HG03097 (cell line): ENCODE data around the gene NRCAM.

Experiments used
- ATAC-seq: cut with Tn5 transposase; IDR thresholded peaks from one replicate; pipeline ENCODE4 v1.9.1; 2021; ENCODE audit not compliant: unreplicated experiment, low FRiP score

The NRCAM gene

DNA sequence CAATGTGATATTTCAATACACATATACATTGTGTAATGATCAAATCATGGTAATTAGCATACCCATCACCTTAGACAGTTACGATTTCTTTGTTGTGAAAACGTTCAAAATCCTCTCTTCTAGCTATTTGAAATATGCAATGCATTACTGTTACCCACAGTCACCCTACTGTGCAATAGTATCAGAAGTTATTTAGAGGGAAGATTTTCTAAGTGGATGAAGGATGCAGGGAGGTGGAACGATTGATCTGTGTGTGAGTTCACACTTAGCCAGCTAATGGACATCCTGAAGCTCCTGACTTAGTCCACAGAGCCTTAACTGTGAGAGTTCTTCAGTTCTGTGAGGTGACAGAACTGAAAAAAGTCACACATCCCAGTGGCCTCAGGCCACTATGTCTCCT lies 228.9 kb downstream of the NRCAM start:
- no peak for ATAC-seq

DNA sequence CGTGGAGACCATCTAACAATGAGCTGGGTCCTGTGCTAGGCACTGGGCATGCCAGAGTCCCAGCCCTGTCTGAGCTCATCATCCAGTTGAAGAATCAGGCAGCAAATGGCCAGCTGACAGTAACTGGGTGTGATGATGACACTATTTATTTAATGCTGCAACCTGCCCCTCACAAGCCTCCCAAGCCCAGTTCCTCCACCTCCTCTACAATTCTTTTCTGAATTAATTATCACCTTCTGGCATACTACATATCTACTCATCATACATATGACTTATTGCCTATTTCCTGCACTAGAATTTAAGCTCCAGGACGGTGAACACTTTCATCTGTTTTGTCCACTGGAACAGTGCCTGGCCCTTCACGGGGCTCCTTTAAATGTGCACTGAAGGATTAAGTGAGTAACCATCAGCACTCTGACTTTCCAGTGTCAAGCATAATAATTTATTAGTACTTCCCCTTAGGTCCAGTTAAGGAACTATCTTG lies 229.4 kb downstream of the NRCAM start:
- no peak for ATAC-seq

- ATAC-seq: no peak
Measured at GRCh38 chr7:108225531-108226181, 230.6 kb downstream of the NRCAM start.

- ATAC-seq: no peak
Measured at GRCh38 chr7:108224387-108224786, 231.8 kb downstream of the NRCAM start.

GRCh38 chr7:108222236-108222892 lies 233.9 kb downstream of the NRCAM start:
- ATAC-seq: no peak

GRCh38 chr7:108211382-108212201 lies 244.6 kb downstream of the NRCAM start:
- ATAC-seq: peak; percentile 59

DNA sequence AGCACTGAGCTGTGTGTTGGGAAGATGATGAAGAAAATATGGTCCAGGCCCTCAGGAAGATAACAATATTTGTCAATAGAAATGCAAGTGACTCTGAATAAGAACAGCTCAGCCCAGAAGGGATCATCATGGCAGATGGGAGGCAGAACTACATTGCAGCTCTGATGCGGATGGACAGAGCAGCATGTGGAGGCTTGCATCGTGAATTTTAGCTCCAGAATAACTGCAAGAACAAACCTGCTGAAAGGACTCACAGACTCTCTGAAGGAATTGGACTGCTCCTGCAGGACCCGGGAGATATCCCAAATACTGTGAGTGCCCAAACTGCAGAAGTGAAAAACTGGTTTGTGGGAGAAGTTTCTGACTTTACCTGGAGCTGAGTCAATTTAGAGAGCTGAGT lies 245.4 kb downstream of the NRCAM start:
- no peak for ATAC-seq

DNA sequence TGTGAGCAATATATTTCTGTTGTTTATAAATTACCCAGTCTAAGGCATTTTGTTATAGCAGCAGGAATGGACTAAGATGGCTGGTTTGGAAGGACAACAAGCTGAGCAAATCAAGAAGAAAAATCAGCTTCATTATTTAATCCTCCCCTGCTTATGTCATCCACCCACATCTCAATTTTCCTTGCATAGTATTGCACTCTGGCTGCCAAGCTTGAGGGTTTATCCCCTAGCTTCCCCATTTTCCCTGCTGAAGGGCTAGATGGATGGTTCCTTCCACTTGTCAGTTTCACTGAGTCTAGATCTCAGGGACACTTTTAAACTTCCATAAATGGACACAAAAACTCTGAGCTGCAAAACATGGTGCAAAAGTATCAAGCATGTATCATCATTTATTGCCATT lies 250.9 kb downstream of the NRCAM start:
- ATAC-seq: no peak

DNA sequence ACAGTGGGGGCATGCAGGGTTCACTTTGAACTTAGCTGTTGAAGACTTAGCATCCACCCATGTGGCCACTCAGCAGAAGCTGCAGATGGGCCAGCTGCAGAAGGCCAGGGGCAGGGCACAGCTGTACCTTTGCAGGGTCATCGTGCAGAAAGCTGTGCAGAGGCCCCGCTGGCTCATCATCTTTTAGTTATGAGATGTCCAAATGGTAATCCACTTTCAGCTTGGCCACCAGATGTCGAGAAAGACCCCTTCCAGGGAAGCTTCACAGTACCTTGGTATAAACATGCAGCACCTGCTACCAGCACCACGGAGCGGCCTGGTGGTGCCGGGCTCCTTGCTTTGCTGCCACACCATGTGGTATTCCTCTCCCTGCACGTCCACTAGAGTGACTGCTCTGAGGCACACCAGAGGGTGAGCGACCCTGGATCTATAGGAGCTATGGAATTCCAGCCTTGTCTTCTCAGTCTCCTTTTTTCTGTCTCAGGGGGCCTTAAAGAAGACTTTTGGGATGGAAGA lies 251.9 kb downstream of the NRCAM start:
- ATAC-seq: no peak

DNA sequence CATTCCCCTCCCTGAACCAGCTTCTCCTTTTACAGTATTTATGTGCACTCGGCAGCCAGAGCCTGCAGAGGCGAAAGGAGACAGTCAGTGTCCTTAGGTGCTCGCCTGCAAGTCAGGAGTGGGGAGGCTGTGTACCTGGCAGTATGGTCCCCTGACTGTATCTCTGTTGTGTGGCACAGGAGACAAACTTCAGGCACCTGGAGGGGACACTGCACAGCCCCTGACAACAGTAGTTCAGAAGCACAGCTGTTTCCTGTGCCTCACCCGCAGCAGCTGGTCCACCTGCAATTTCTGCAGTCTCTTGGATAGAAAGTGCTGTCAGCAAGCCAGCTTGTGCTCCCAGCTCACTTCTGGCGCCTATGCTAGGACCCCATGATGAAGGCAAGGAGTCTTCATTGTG lies 252.7 kb downstream of the NRCAM start:
- peak; percentile 63 for ATAC-seq

DNA sequence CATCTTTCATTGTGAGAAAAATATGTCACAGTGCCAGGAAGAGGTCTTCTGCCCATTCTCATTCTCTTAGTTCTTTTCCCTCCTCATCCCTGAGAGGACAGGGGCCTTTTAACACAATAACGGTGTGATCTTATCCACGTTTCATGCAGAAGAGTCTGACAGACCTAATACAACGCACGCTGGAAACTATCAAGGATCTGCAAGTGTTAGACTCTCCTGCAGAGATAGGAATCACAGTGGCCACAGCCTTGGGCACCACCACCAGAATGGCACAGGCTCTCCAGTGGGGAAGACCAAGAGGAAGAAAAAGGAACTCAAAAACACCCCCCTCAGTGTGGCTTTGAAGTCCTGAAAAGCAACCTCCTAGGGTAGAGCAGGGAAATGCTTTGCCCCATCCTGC lies 253.5 kb downstream of the NRCAM start:
- ATAC-seq: no peak

DNA sequence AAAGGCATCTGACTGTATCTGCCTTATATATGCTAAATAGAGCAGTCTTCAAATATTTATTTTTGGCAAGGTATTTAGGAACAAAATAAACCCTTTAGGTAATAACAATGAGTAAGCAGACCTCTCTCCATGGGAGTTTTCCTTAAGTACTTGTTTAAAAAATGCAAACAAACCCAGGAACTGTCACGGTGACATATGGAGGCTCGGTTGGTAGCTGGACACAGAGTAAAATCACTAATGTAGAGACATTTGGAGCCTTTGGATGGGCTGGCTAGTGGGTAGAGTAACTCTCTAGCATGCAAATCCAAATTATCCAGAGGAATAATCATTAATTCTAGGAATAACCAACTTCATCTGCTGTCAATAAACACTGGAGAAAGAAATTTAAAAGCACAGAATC lies 254.5 kb downstream of the NRCAM start:
- ATAC-seq: no peak

GRCh38 chr7:108200326-108200725 lies 255.9 kb downstream of the NRCAM start:
- no peak for ATAC-seq

GRCh38 chr7:108197371-108198091 lies 258.7 kb downstream of the NRCAM start:
- ATAC-seq: no peak

GRCh38 chr7:108196004-108196403 lies 260.2 kb downstream of the NRCAM start:
- no peak for ATAC-seq

- ATAC-seq: no peak
Measured at GRCh38 chr7:108193594-108194498, 262.4 kb downstream of the NRCAM start.

GRCh38 chr7:108190891-108191290 lies 265.3 kb downstream of the NRCAM start:
- no peak for ATAC-seq

GRCh38 chr7:108189733-108190388 lies 266.4 kb downstream of the NRCAM start:
- peak; percentile 92 for ATAC-seq

DNA sequence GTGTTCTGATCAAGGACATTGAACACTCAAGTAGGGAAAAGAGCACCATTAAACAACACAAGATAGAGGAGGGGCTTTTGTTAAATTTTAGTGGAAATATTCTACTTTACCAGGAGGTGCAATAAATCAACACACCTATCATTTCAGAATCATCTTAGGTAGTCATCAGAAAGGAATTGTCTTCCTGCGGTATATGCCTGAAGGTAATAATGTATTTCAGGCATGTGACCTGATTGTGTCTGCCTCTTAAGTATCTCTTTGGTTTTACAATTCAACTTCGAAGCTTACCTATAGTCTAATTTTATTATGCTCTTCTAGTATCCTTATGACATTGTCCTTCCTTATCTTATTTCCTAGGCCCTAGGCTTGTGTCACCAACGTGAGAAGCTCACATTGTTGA lies 267.5 kb downstream of the NRCAM start:
- ATAC-seq: no peak
